Naive thymus-derived CD4-positive, alpha-beta T cell (primary cell): ENCODE data around the gene SRRM2. TPM values are rescaled to one million over a fixed set of nuclear protein-coding genes. Genes with fewer than 3 reads are reported as not detected.

Experiments
- ATAC-seq: fragments of 150-1000 bp; cut with Tn5 transposase; 2 replicates; pipeline ENCODE4 v1.10.0; 2021; ENCODE audit warnings: mild to moderate bottlenecking, moderate library complexity
- CTCF ChIA-PET: fragments of 350-600 bp; sonication (Branson Sonifier 250); formaldehyde crosslinking; loops from one replicate; lab custom pipeline; 2021; ENCODE audit warnings: antibody characterized with exemption; lab: Charles Lee
- POLR2A ChIA-PET: fragments of 350-600 bp; sonication (Branson Sonifier 250); formaldehyde crosslinking; loops from one replicate; lab custom pipeline; 2021; ENCODE audit warnings: antibody characterized with exemption, inconsistent platforms; lab: Charles Lee
- DNase-seq, 9 donors: peaks; one replicate each; pipeline versions ENCODE4 v3.0.0 to v3.0.0-alpha.2; 2020 to 2022; ENCODE audit warnings: mixed read lengths in 1 of 9
- H3K27ac ChIP-seq: one replicate; pipeline ENCODE4 v1.7.0; 2013; ENCODE audit warnings: mild to moderate bottlenecking, low read depth, low read length, moderate library complexity
- H3K27me3 ChIP-seq, 2 donors: one replicate each; pipeline ENCODE4 v1.7.0; 2013; ENCODE audit warnings: low read length in 2 of 2, mild to moderate bottlenecking in 2 of 2, moderate library complexity in 2 of 2; ENCODE audit not compliant: control insufficient read depth in 2 of 2, insufficient read depth in 2 of 2
- H3K36me3 ChIP-seq, 3 experiments: 1 replicate in 2 of 3; 2 replicates in 1 of 3; pipeline ENCODE4 v1.7.0; 2013; ENCODE audit warnings: low read length in 3 of 3, mild to moderate bottlenecking in 3 of 3, moderate library complexity in 1 of 3; ENCODE audit not compliant: insufficient read depth in 3 of 3, control insufficient read depth in 2 of 3
- H3K4me1 ChIP-seq, 2 donors: one replicate each; pipeline ENCODE4 v1.7.0; 2013; ENCODE audit warnings: low read length in 2 of 2, mild to moderate bottlenecking in 2 of 2, moderate library complexity in 1 of 2; ENCODE audit not compliant: control insufficient read depth in 2 of 2, insufficient read depth in 2 of 2
- H3K4me3 ChIP-seq: 2 replicates; pipeline ENCODE4 v1.7.0; 2013; ENCODE audit warnings: mild to moderate bottlenecking, low read length
- H3K9me3 ChIP-seq, 3 experiments: 1 replicate in 2 of 3; 2 replicates in 1 of 3; pipeline ENCODE4 v1.7.0; 2013; ENCODE audit warnings: low read length in 3 of 3; ENCODE audit not compliant: control insufficient read depth in 2 of 3
- H3K27ac Mint-ChIP-seq, 9 donors: one replicate each; pipeline ENCODE4 v1.8.0; 2020 to 2022; ENCODE audit warnings: mixed read lengths in 9 of 9, mild to moderate bottlenecking in 8 of 9, moderate library complexity in 5 of 9, inconsistent platforms in 2 of 9
- H3K27me3 Mint-ChIP-seq, 5 donors: one replicate each; pipeline ENCODE4 v1.8.0; 2021 to 2022; ENCODE audit warnings: mixed read lengths in 5 of 5, mild to moderate bottlenecking in 1 of 5
- H3K36me3 Mint-ChIP-seq, 5 donors: one replicate each; pipeline ENCODE4 v1.8.0; 2020 to 2022; ENCODE audit warnings: mixed read lengths in 5 of 5, mild to moderate bottlenecking in 3 of 5, inconsistent platforms in 1 of 5
- H3K4me1 Mint-ChIP-seq, 7 donors: one replicate each; pipeline ENCODE4 v1.8.0; 2020 to 2022; ENCODE audit warnings: mixed read lengths in 7 of 7, mild to moderate bottlenecking in 3 of 7, inconsistent platforms in 1 of 7
- H3K4me3 Mint-ChIP-seq, 10 donors: one replicate each; pipeline ENCODE4 v1.8.0; 2020 to 2022; ENCODE audit warnings: mild to moderate bottlenecking in 10 of 10, mixed read lengths in 10 of 10, moderate library complexity in 6 of 10, inconsistent platforms in 2 of 10
- H3K9me3 Mint-ChIP-seq, 11 donors: one replicate each; pipeline ENCODE4 v1.8.0; 2020 to 2022; ENCODE audit warnings: mixed read lengths in 11 of 11, mild to moderate bottlenecking in 4 of 11, inconsistent platforms in 1 of 11, moderate library complexity in 1 of 11
- intact Hi-C, 2 donors: fragments of 100-400 bp; cut with micrococcal nuclease; formaldehyde crosslinking; loops; one replicate each; pipeline ENCODE4 v1.15.1; 2023
- polyA plus RNA-seq, 2 donors: library from polyadenylated mRNA; unstranded; fragments of 300-500 nt; fragmentation: Illumina TruSeq; gene quantifications; one replicate each; pipeline ENCODE4 v1.2.3, GENCODE V29; 2021
- total RNA-seq, 6 experiments: library from RNA in 5 of 6; stranded (reverse) in 5 of 6; gene quantifications; 1 replicate in 5 of 6; 2 replicates in 1 of 6; pipeline ENCODE4 v1.2.3 and lab custom pipeline; 2021 to 2026

The SRRM2 gene
- total and polyA plus RNA-seq, 7 experiments from 2014 or later = 52.1 to 1,259 (median 1,016) TPM

- Mint-ChIP-seq H3K9me3 (no peaks in the 10 kb centered on the region), H3K27me3 (peaks cover 0 to 6% (median 0%) of the 10 kb centered on the region in 5 donors), H3K4me1 (peaks cover 0 to 13% (median 4%) of the 10 kb centered on the region in 7 donors), H3K4me3 (no peak overlapping the region), H3K27ac (no peak overlapping the region), H3K36me3 (peaks cover 0 to 9% (median 1%) of the 10 kb centered on the region in 5 donors)
- no peak for ATAC-seq
- Histone ChIP-seq H3K9me3 (no peaks in the 10 kb centered on the region), H3K27ac (no peak overlapping the region), H3K4me1 (no peaks in the 10 kb centered on the region), H3K36me3 (peaks cover 0 to 40% (median 2%) of the 10 kb centered on the region in 3 experiments), H3K4me3 (no peak overlapping the region), H3K27me3 (no peaks in the 10 kb centered on the region)
- POLR2A ChIA-PET = no interaction called here
- no peak for DNase-seq
- CTCF ChIA-PET = no interaction called here
- intact Hi-C loops = no loop called here
Measured at GRCh38 chr16:2710021-2710710, 42.3 kb upstream of the SRRM2 start.

GRCh38 chr16:2710711-2711231, 41.7 kb upstream of the SRRM2 start:
- ATAC-seq (no peak), DNase-seq (no peak)
- Mint-ChIP-seq H3K27ac (peak overlapping the region in 1 of 9 donors; percentile 0), H3K4me1 (peaks cover 0 to 13% (median 5%) of the 10 kb centered on the region in 7 donors), H3K27me3 (peaks cover 0 to 6% (median 0%) of the 10 kb centered on the region in 5 donors), H3K36me3 (peaks cover 0 to 9% (median 1%) of the 10 kb centered on the region in 5 donors), H3K4me3 (no peak overlapping the region), H3K9me3 (no peaks in the 10 kb centered on the region)
- ChIA-PET POLR2A (no interaction called here), CTCF (no interaction called here)
- peaks cover 0 to 34% (median 2%) of the 10 kb centered on the region in 3 experiments for H3K36me3 ChIP-seq
- peaks cover 0 to 1% of the 10 kb centered on the region in 2 donors for H3K4me1 ChIP-seq
- no peaks in the 10 kb centered on the region for H3K27me3 ChIP-seq
- H3K27ac ChIP-seq = no peak overlapping the region
- H3K4me3 ChIP-seq = no peak overlapping the region
- intact Hi-C loops = no loop called here
- no peaks in the 10 kb centered on the region for H3K9me3 ChIP-seq

- ChIA-PET CTCF (no interaction called here), POLR2A (no interaction called here)
- DNase-seq (no peak), ATAC-seq (no peak)
- intact Hi-C loops = no loop called here
- peaks cover 0 to 3% of the 10 kb centered on the region in 2 donors for H3K4me1 ChIP-seq
- H3K36me3 Mint-ChIP-seq = peaks cover 0 to 9% (median 1%) of the 10 kb centered on the region in 5 donors
- H3K9me3 ChIP-seq = no peaks in the 10 kb centered on the region
- no peaks in the 10 kb centered on the region for H3K27me3 ChIP-seq
- H3K36me3 ChIP-seq = peaks cover 0 to 28% (median 2%) of the 10 kb centered on the region in 3 experiments
- H3K27me3 Mint-ChIP-seq = peaks cover 0 to 6% (median 0%) of the 10 kb centered on the region in 5 donors
- H3K27ac Mint-ChIP-seq = no peak overlapping the region
- no peak overlapping the region for H3K4me3 Mint-ChIP-seq
- no peak overlapping the region for H3K4me3 ChIP-seq
- H3K4me1 Mint-ChIP-seq = peaks cover 0 to 16% (median 5%) of the 10 kb centered on the region in 7 donors
- no peaks in the 10 kb centered on the region for H3K9me3 Mint-ChIP-seq
- H3K27ac ChIP-seq = no peak overlapping the region
Measured at GRCh38 chr16:2711370-2712062, 40.9 kb upstream of the SRRM2 start.

- ChIA-PET CTCF (no interaction called here), POLR2A (no interaction called here)
- ATAC-seq (no peak), DNase-seq (no peak)
- intact Hi-C loops = no loop called here
- no peak overlapping the region for H3K27ac Mint-ChIP-seq
- no peaks in the 10 kb centered on the region for H3K9me3 Mint-ChIP-seq
- peak overlapping the region in 1 of 10 donors; percentile 31 for H3K4me3 Mint-ChIP-seq
- no peaks in the 10 kb centered on the region for H3K9me3 ChIP-seq
- peaks cover 0 to 9% (median 1%) of the 10 kb centered on the region in 5 donors for H3K36me3 Mint-ChIP-seq
- H3K27ac ChIP-seq = no peak overlapping the region
- no peaks in the 10 kb centered on the region for H3K27me3 ChIP-seq
- no peak overlapping the region for H3K4me3 ChIP-seq
- H3K36me3 ChIP-seq = peaks cover 0 to 25% (median 2%) of the 10 kb centered on the region in 3 experiments
- H3K4me1 ChIP-seq = peaks cover 0 to 3% of the 10 kb centered on the region in 2 donors
- H3K27me3 Mint-ChIP-seq = peaks cover 0 to 6% (median 0%) of the 10 kb centered on the region in 5 donors
- peaks cover 0 to 16% (median 5%) of the 10 kb centered on the region in 7 donors for H3K4me1 Mint-ChIP-seq
Measured at GRCh38 chr16:2712063-2712441, 40.4 kb upstream of the SRRM2 start.

- POLR2A ChIA-PET = no interaction called here
Measured at GRCh38 chr16:2712546-2712945, 39.9 kb upstream of the SRRM2 start.

GRCh38 chr16:2713523-2713922, 38.9 kb upstream of the SRRM2 start:
- Histone ChIP-seq H3K4me3 (no peak overlapping the region), H3K4me1 (peaks cover 0 to 3% of the 10 kb centered on the region in 2 donors), H3K27me3 (no peaks in the 10 kb centered on the region), H3K36me3 (peaks cover 0 to 10% (median 0%) of the 10 kb centered on the region in 3 experiments), H3K27ac (no peak overlapping the region), H3K9me3 (no peaks in the 10 kb centered on the region)
- DNase-seq (no peak), ATAC-seq (no peak)
- POLR2A ChIA-PET = no interaction called here
- Mint-ChIP-seq H3K9me3 (peaks cover 0 to 2% (median 0%) of the 10 kb centered on the region in 11 donors), H3K4me1 (peaks cover 0 to 16% (median 5%) of the 10 kb centered on the region in 7 donors), H3K36me3 (peaks cover 0 to under 1% (median 0%) of the 10 kb centered on the region in 5 donors), H3K4me3 (no peak overlapping the region), H3K27me3 (peaks cover 0 to 6% (median 0%) of the 10 kb centered on the region in 5 donors), H3K27ac (no peak overlapping the region)
- CTCF ChIA-PET = no interaction called here
- intact Hi-C loops = no loop called here

More at GRCh38 chr16:2712546-2712945, 39.9 kb upstream of the SRRM2 start:
- Histone ChIP-seq H3K9me3 (no peaks in the 10 kb centered on the region), H3K27ac (no peak overlapping the region), H3K36me3 (peaks cover 0 to 20% (median 2%) of the 10 kb centered on the region in 3 experiments), H3K4me3 (no peak overlapping the region), H3K27me3 (no peaks in the 10 kb centered on the region), H3K4me1 (peaks cover 0 to 3% of the 10 kb centered on the region in 2 donors)
- intact Hi-C loops = no loop called here
- H3K4me1 Mint-ChIP-seq = peaks cover 0 to 16% (median 5%) of the 10 kb centered on the region in 7 donors
- H3K27ac Mint-ChIP-seq = no peak overlapping the region
- no peak for ATAC-seq
- H3K36me3 Mint-ChIP-seq = peaks cover 0 to 6% (median 1%) of the 10 kb centered on the region in 5 donors
- H3K27me3 Mint-ChIP-seq = peaks cover 0 to 6% (median 0%) of the 10 kb centered on the region in 5 donors
- DNase-seq = no peak
- H3K9me3 Mint-ChIP-seq = no peaks in the 10 kb centered on the region
- CTCF ChIA-PET = no interaction called here
- H3K4me3 Mint-ChIP-seq = no peak overlapping the region
